ENCODE measurements around the gene ANKRD63. TPM values are rescaled to one million over a fixed set of nuclear protein-coding genes. Genes with fewer than 3 reads are reported as not detected.

ANKRD63 gene
- polyA plus RNA-seq, 3 donors = not detected

DNA sequence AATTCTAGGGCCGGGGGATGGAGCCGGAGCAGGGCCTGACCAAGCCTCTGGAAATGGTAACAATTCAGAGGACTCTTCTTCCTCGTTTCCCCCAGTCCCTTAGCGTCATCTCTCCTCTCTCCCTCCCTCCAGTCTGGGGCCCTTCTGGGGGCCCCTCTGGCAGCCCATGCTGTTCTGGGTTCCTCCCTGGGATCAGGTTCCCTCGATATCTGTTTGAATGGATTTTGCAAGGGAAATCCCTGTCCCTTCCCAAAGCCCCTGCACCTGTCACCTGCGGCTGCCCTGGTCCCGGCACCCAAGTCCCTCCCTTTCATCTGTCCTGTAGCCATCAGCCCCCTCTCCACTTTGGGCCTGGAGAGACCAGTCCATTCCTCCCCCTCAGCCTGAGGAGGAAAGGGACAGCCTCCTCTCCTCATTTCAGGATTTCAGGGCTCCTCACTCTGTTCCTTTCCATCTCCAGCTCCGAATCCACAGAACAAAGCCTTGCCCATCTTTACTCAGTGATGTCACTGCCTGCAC, 26.5 kb upstream of the ANKRD63 start:
- no peaks in the 10 kb centered on the region for H3K9me3 ChIP-seq (replicated peaks in 1 of 2; ENCODE audit: control insufficient read depth in 1 of 2, insufficient read depth in 1 of 2, low read length in 2 of 2)
- WGBS (ENCODE audit: insufficient coverage) = 27% methylated on average over 6 of the region's 8 CpGs
- intact Hi-C loops (cut with micrococcal nuclease) = no loop called here

DNA sequence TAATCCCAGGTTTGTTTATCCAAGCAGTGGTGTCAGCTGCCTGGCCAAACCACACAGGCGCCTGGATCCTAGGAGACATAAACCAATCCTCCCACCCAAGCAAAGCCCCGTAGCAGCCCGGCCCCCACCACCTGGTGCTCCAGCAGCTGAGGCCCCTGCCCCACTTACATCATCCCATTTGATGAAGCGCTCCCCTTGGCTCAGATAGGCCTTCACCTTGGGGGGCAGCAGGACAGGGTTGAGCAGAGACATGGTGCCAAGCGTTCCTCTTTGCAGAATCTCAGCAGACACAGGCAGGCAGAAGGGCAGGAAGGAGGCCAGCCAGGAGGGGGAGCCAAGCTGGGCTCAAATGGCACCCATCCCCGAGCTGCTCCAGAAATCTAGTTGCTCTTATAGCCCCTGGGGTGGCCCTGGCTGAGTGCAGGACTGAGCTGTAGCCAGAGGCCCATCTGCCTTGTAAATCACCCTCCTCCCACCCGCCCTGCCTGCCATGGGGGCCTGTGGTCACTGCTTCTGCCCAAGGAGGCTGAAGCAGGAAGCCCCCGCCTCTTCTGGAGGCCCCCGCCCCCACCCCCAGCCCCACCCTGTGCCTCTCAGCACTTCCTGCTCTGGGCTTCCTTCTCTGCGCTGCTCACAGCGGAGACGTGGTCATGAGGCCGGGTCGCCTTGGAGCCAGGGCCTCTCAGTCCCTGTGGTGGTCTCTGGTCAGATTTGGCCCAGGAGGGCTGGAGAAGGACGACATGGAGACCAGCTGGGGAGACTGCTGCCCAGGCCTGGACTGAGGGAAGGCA, 24.8 kb upstream of the ANKRD63 start, which contains the start of gene PLCB2:
TSS of gene PLCB2 (minus strand) at position 515 of the 791 bp plus-strand sequence. CDS start at position 252, 263 bp downstream.
- Histone ChIP-seq H3K36me3 (replicated peaks in 1 of 2; ENCODE audit: control insufficient read depth in 1 of 2, insufficient read depth in 2 of 2, low read length in 2 of 2) (peaks cover 21 to 32% of the 10 kb centered on the region in 2 donors), H3K4me3 (replicated peaks in 1 of 3; ENCODE audit: low read depth in 2 of 3, low read length in 3 of 3) (peak within 1 kb of the TSS; percentile 80 to 99 (median 89)), H3K4me1 (ENCODE audit: control insufficient read depth in 1 of 2, insufficient read depth in 2 of 2, low read length in 2 of 2) (peaks cover 48 to 68% of the 10 kb centered on the region in 2 donors), H4K20me1 (ENCODE audit: insufficient read depth, low read length) (peaks cover 48% of the 10 kb centered on the region), H3K4me2 (replicated peaks; ENCODE audit: extremely low read depth, low read length, poor library complexity, severe bottlenecking) (peak within 1 kb of the TSS; percentile 97), H2AFZ (ENCODE audit: insufficient read depth, low read depth, low read length, poor library complexity, severe bottlenecking) (peak within 1 kb of the TSS; percentile 76), H3K9me3 (replicated peaks in 1 of 2; ENCODE audit: control insufficient read depth in 1 of 2, insufficient read depth in 1 of 2, low read length in 2 of 2) (no peaks in the 10 kb centered on the region), H3K79me2 (ENCODE audit: insufficient read depth, low read length) (peaks cover 68% of the 10 kb centered on the region), H3K9ac (ENCODE audit: insufficient read depth, low read length, poor library complexity, severe bottlenecking) (peak within 1 kb of the TSS; percentile 73), H3K27me3 (ENCODE audit: control insufficient read depth in 2 of 2, insufficient read depth in 2 of 2, low read length in 2 of 2) (no peaks in the 10 kb centered on the region), H3K27ac (ENCODE audit: low read depth in 1 of 2, low read length in 2 of 2) (peak within 1 kb of the TSS; percentile 86 to 87)
- H3K27me3 Mint-ChIP-seq (ENCODE audit: low read depth in 3 of 3) = peaks cover 0 to 5% (median 2%) of the 10 kb centered on the region in 3 donors
- H3K4me3 Mint-ChIP-seq = peak within 1 kb of the TSS; percentile 94 to 99
- intact Hi-C loops (cut with micrococcal nuclease) = no loop called here
- WGBS (ENCODE audit: insufficient coverage) = 0% methylated on average over 11 of the region's 15 CpGs
- peak within 1 kb of the TSS; percentile 86 to 95 (median 94) for H3K27ac Mint-ChIP-seq
- peak; percentile 61 to 69 (median 66) for DNase-seq
- peaks cover 22 to 32% of the 10 kb centered on the region in 2 donors for H3K36me3 Mint-ChIP-seq
- no peaks in the 10 kb centered on the region for H3K9me3 Mint-ChIP-seq
- H3K4me1 Mint-ChIP-seq = peaks cover 63% of the 10 kb centered on the region
- TF ChIP-seq, protein P1, sequence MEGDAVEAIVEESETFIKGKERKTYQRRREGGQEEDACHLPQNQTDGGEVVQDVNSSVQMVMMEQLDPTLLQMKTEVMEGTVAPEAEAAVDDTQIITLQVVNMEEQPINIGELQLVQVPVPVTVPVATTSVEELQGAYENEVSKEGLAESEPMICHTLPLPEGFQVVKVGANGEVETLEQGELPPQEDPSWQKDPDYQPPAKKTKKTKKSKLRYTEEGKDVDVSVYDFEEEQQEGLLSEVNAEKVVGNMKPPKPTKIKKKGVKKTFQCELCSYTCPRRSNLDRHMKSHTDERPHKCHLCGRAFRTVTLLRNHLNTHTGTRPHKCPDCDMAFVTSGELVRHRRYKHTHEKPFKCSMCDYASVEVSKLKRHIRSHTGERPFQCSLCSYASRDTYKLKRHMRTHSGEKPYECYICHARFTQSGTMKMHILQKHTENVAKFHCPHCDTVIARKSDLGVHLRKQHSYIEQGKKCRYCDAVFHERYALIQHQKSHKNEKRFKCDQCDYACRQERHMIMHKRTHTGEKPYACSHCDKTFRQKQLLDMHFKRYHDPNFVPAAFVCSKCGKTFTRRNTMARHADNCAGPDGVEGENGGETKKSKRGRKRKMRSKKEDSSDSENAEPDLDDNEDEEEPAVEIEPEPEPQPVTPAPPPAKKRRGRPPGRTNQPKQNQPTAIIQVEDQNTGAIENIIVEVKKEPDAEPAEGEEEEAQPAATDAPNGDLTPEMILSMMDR (IDR thresholded peaks at IDR 0.05) = peak; percentile 64

More for the DNA sequence above, 26.5 kb upstream of the ANKRD63 start:
- H3K9ac ChIP-seq (ENCODE audit: insufficient read depth, low read length, poor library complexity, severe bottlenecking) = peak overlapping the region; percentile 67
- Mint-ChIP-seq H3K27me3 (ENCODE audit: low read depth in 3 of 3) (peaks cover 5 to 10% (median 8%) of the 10 kb centered on the region in 3 donors), H3K36me3 (peaks cover 6 to 14% of the 10 kb centered on the region in 2 donors), H3K9me3 (no peaks in the 10 kb centered on the region), H3K27ac (peak overlapping the region; percentile 67 to 95 (median 94)), H3K4me1 (peaks cover 60% of the 10 kb centered on the region), H3K4me3 (peak overlapping the region; percentile 94 to 99)
- peaks cover 30% of the 10 kb centered on the region for H4K20me1 ChIP-seq (ENCODE audit: insufficient read depth, low read length)
- H3K27me3 ChIP-seq (ENCODE audit: control insufficient read depth in 2 of 2, insufficient read depth in 2 of 2, low read length in 2 of 2) = peaks cover 0 to 4% of the 10 kb centered on the region in 2 donors
- TF ChIP-seq, protein P1 (IDR thresholded peaks at IDR 0.05) = no peak
- DNase-seq = no peak
- H3K4me3 ChIP-seq (replicated peaks in 1 of 3; ENCODE audit: low read depth in 2 of 3, low read length in 3 of 3) = peak overlapping the region in 2 of 3 experiments; percentile 89 to 99
- H3K4me1 ChIP-seq (ENCODE audit: control insufficient read depth in 1 of 2, insufficient read depth in 2 of 2, low read length in 2 of 2) = peaks cover 49 to 61% of the 10 kb centered on the region in 2 donors
- H3K4me2 ChIP-seq (replicated peaks; ENCODE audit: extremely low read depth, low read length, poor library complexity, severe bottlenecking) = peak overlapping the region; percentile 97
- peak overlapping the region; percentile 63 to 86 for H3K27ac ChIP-seq (ENCODE audit: low read depth in 1 of 2, low read length in 2 of 2)
- peak overlapping the region; percentile 23 for H2AFZ ChIP-seq (ENCODE audit: insufficient read depth, low read depth, low read length, poor library complexity, severe bottlenecking)
- peaks cover 3 to 15% of the 10 kb centered on the region in 2 donors for H3K36me3 ChIP-seq (replicated peaks in 1 of 2; ENCODE audit: control insufficient read depth in 1 of 2, insufficient read depth in 2 of 2, low read length in 2 of 2)
- peaks cover 50% of the 10 kb centered on the region for H3K79me2 ChIP-seq (ENCODE audit: insufficient read depth, low read length)

Measured in CD14-positive monocyte (primary cell).